Loucy (cell line): Measurements from ENCODE around the gene PPP1R37.
A peak's percentile ranks its signal among the peaks of the same experiment; 100 is the strongest.

ENCODE experiments used
- H2AFZ ChIP-seq: fragments of 200-600 bp; sonication (generic); 2 replicates; pipeline ENCODE4 v1.6.0; 2016; ENCODE audit warnings: antibody characterized with exemption, mild to moderate bottlenecking, low read length, moderate library complexity
- H3F3A ChIP-seq: fragments of 200-600 bp; 2 replicates; pipeline ENCODE4 v1.6.0; 2016; ENCODE audit warnings: antibody characterized with exemption, low read depth, mild to moderate bottlenecking
- H3K27me3 ChIP-seq: fragments of 200-600 bp; sonication (generic); 2 replicates; pipeline ENCODE4 v1.6.1; 2014; ENCODE audit warnings: low read length, mild to moderate bottlenecking; ENCODE audit not compliant: insufficient read depth, poor library complexity, severe bottlenecking
- H3K36me3 ChIP-seq: fragments of 200-600 bp; sonication (generic); 2 replicates; pipeline ENCODE4 v1.6.1; 2016; ENCODE audit warnings: low read length; ENCODE audit not compliant: insufficient read depth
- H3K4me1 ChIP-seq: fragments of 200-600 bp; sonication (generic); 2 replicates; pipeline ENCODE4 v1.5.1; 2014; ENCODE audit warnings: low read length, mild to moderate bottlenecking; ENCODE audit not compliant: insufficient read depth, poor library complexity, severe bottlenecking
- H3K4me2 ChIP-seq: fragments of 200-600 bp; sonication (generic); 2 replicates; pipeline ENCODE4 v1.6.0; 2014; ENCODE audit warnings: antibody characterized with exemption, low read length, low read depth, mild to moderate bottlenecking; ENCODE audit not compliant: poor library complexity, severe bottlenecking
- H3K4me3 ChIP-seq: fragments of 200-600 bp; sonication (generic); 2 replicates; pipeline ENCODE4 v1.5.1; 2014; ENCODE audit warnings: low read length, mild to moderate bottlenecking, mixed read lengths; ENCODE audit not compliant: poor library complexity, severe bottlenecking
- H3K79me2 ChIP-seq: fragments of 200-600 bp; sonication (generic); 2 replicates; pipeline ENCODE4 v1.6.1; 2014; ENCODE audit warnings: low read length; ENCODE audit not compliant: insufficient read depth
- H3K9ac ChIP-seq: fragments of 200-600 bp; sonication (generic); 2 replicates; pipeline ENCODE4 v1.6.0; 2014; ENCODE audit warnings: mild to moderate bottlenecking, low read depth, low read length, moderate library complexity; ENCODE audit not compliant: poor library complexity, severe bottlenecking
- H3K9me2 ChIP-seq: fragments of 200-600 bp; sonication (generic); replicated peaks from 2 replicates; pipeline ENCODE4 v1.6.1; 2016; ENCODE audit warnings: low read depth, low read length, mixed read lengths
- H3K9me3 ChIP-seq: fragments of 200-600 bp; sonication (generic); 2 replicates; pipeline ENCODE4 v1.6.1; 2014; ENCODE audit warnings: mild to moderate bottlenecking, antibody characterized with exemption, low read length, low read depth; ENCODE audit not compliant: insufficient read depth
- H4K20me1 ChIP-seq: fragments of 200-600 bp; sonication (generic); 2 replicates; pipeline ENCODE4 v1.6.0; 2014; ENCODE audit warnings: antibody characterized with exemption, low read length, mild to moderate bottlenecking; ENCODE audit not compliant: insufficient read depth, poor library complexity, severe bottlenecking
- EZH2phosphoT487 ChIP-seq: fragments of 200-600 bp; IDR thresholded peaks from 2 replicates; pipeline ENCODE4 v1.6.1; 2018; ENCODE audit warnings: antibody characterized with exemption, mild to moderate bottlenecking, moderate library complexity, borderline replicate concordance
- TF ChIP-seq, protein P1 (sequence below): fragments of 200-600 bp; sonication (generic); conservative IDR thresholded peaks from 2 replicates; pipeline ENCODE4 v1.5.1; 2014; ENCODE audit warnings: mild to moderate bottlenecking, antibody characterized with exemption, low read length

Gene PPP1R37

DNA sequence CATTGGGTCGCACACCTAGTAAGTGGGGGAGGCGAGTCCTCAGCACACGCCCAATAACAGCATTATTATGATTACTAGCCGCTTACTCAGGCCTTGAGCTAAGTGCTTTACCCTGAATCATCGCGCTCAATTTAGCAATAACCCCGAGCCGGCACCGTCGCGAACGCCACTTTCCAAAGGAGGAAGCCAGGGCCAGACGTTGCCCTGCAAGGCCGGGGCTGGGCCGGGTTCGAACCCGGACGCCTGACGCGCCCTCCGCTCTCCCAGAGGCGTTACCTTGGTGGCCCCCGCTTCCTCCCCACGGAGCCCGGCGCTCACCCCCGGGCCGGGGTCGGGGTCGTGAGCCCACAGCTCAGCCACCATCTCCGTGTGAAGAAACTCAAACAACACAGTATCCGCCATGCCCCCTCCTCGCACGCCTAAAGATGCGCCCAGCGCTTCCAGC is 84.9 kb downstream of the PPP1R37 start, which contains the start of gene TRAPPC6A:
Gene TRAPPC6A, minus strand, starts transcription at position 421 of the 445 bp plus-strand sequence. Its CDS starts 19 bp downstream, at position 402.
- Histone ChIP-seq H4K20me1 (peaks cover 4% of the 10 kb centered on the region), H2AFZ (peak within 1 kb of the TSS; percentile 83), H3K79me2 (peaks cover 33% of the 10 kb centered on the region; the same call in 1 of the 2 replicates), H3F3A (no peaks in the 10 kb centered on the region), H3K9me3 (no peaks in the 10 kb centered on the region), H3K36me3 (no peaks in the 10 kb centered on the region), H3K4me3 (peak within 1 kb of the TSS; percentile 95), H3K4me1 (peaks cover 12% of the 10 kb centered on the region), H3K9me2 (no peaks in the 10 kb centered on the region), H3K27me3 (no peaks in the 10 kb centered on the region), H3K9ac (peak within 1 kb of the TSS; percentile 91), H3K4me2 (peak within 1 kb of the TSS; percentile 92)
- no peak for TF ChIP-seq EZH2phosphoT487
- TF ChIP-seq, protein P1, sequence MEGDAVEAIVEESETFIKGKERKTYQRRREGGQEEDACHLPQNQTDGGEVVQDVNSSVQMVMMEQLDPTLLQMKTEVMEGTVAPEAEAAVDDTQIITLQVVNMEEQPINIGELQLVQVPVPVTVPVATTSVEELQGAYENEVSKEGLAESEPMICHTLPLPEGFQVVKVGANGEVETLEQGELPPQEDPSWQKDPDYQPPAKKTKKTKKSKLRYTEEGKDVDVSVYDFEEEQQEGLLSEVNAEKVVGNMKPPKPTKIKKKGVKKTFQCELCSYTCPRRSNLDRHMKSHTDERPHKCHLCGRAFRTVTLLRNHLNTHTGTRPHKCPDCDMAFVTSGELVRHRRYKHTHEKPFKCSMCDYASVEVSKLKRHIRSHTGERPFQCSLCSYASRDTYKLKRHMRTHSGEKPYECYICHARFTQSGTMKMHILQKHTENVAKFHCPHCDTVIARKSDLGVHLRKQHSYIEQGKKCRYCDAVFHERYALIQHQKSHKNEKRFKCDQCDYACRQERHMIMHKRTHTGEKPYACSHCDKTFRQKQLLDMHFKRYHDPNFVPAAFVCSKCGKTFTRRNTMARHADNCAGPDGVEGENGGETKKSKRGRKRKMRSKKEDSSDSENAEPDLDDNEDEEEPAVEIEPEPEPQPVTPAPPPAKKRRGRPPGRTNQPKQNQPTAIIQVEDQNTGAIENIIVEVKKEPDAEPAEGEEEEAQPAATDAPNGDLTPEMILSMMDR: no peak

DNA sequence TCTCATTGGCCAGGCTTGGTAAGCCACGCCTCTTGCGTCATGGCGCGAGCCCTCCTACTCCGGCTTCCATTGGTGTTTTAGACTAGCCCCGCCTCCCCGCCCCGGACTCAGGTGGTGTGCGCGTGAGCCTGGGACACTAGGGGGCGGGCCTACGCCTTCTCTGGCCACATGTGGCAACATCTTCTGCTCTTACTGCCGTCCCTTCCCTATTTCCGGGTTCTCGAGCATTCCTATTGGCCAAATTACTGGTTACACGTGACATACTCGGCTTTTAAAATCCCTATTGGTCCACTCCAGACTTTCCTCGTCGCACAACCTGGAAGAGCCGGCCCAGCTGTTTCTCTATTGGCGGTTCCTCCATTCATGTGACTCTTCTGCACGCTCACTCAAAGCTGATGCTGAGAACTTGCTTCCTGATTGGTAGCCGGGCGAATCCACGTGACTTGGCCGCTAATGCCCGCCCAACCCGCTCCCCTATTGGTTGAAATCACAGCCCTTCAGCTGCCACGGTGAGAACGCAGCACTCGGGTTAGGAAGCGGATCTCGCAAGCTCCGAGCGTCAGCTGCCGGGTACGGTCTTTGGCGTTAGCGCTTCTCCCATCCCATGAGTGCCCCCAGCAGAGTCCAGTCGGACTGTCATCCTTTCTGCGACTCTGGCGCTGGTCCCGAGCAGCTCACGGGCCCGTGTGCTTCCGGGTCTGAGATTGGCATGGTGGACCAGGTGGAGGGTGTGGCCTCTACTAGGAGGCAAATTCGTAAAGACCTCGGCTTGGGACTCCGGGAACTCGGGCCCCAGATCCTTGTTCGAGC is 85.5 kb downstream of the PPP1R37 start, which contains the start of gene BLOC1S3:
Gene BLOC1S3, plus strand, starts transcription at position 523 of the 810 bp plus-strand sequence. CDS start 513 bp downstream, outside the sequence.
- Histone ChIP-seq H2AFZ (peak within 1 kb of the TSS; percentile 83), H3K36me3 (no peaks in the 10 kb centered on the region), H3F3A (no peaks in the 10 kb centered on the region), H3K9me2 (no peaks in the 10 kb centered on the region), H4K20me1 (peaks cover 4% of the 10 kb centered on the region), H3K9ac (peak within 1 kb of the TSS; percentile 91), H3K79me2 (peaks cover 33% of the 10 kb centered on the region; the same call in 1 of the 2 replicates), H3K4me1 (peaks cover 9% of the 10 kb centered on the region), H3K4me2 (peak within 1 kb of the TSS; percentile 92), H3K9me3 (no peaks in the 10 kb centered on the region), H3K27me3 (no peaks in the 10 kb centered on the region), H3K4me3 (peak within 1 kb of the TSS; percentile 95)
- TF ChIP-seq, protein P1: peak; percentile 45
- TF ChIP-seq EZH2phosphoT487: no peak

DNA sequence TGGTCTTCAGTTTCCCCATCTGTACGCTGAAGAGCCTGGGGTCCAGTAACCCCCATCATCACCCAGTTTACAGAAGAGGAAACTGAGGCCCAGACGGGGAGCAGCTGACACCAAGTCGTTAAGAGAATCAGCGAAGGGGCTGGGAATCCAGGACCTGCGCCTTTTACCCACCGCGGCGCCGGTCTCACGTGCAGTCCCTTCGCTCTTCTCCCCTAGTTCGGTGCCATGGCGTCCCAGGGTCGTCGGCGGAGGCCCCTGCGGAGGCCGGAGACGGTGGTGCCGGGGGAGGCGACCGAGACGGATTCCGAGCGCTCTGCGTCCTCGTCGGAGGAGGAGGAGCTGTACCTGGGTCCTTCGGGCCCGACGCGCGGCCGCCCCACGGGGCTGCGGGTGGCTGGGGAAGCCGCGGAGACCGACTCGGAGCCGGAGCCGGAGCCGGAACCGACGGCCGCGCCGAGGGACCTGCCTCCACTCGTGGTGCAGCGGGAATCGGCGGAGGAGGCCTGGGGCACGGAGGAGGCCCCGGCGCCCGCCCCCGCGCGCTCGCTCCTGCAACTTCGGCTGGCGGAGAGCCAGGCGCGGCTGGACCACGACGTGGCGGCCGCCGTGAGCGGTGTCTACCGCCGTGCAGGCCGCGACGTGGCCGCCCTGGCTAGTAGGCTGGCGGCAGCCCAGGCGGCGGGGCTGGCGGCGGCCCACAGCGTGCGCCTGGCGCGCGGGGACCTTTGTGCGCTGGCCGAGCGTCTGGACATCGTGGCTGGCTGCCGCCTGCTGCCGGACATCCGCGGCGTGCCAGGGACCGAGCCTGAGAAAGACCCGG is 86.3 kb downstream of the PPP1R37 start:
- Histone ChIP-seq H3K4me3 (peak overlapping the region; percentile 79), H2AFZ (peak overlapping the region; percentile 83), H3K4me2 (peak overlapping the region; percentile 78), H3F3A (no peaks in the 10 kb centered on the region), H3K9ac (peak overlapping the region; percentile 77), H4K20me1 (peaks cover 4% of the 10 kb centered on the region), H3K79me2 (peaks cover 33% of the 10 kb centered on the region; the same call in 1 of the 2 replicates), H3K27me3 (no peaks in the 10 kb centered on the region), H3K36me3 (no peaks in the 10 kb centered on the region), H3K9me2 (no peaks in the 10 kb centered on the region), H3K9me3 (no peaks in the 10 kb centered on the region), H3K4me1 (peaks cover 5% of the 10 kb centered on the region)
- TF ChIP-seq EZH2phosphoT487: no peak
- TF ChIP-seq, protein P1: no peak
